Body of pancreas (tissue), 4 donors: ENCODE results near the gene PTPRN2.

ENCODE experiments used
- POLR2A ChIP-seq, 3 donors: fragments of 450-650 bp; IDR thresholded peaks; one replicate each; pipeline ENCODE4 v1.6.1; 2016; ENCODE audit warnings: antibody characterized with exemption in 3 of 3, mild to moderate bottlenecking in 2 of 3
- TF ChIP-seq, protein P1 (sequence below), 7 experiments: fragments of 450-650 bp in 4 of 7; fragments of 200-600 bp in 3 of 7; sonication (generic) in 3 of 7; IDR thresholded peaks; one replicate each; pipeline ENCODE4 v1.5.1; 2016 to 2019; ENCODE audit warnings: antibody characterized with exemption in 7 of 7

DNA sequence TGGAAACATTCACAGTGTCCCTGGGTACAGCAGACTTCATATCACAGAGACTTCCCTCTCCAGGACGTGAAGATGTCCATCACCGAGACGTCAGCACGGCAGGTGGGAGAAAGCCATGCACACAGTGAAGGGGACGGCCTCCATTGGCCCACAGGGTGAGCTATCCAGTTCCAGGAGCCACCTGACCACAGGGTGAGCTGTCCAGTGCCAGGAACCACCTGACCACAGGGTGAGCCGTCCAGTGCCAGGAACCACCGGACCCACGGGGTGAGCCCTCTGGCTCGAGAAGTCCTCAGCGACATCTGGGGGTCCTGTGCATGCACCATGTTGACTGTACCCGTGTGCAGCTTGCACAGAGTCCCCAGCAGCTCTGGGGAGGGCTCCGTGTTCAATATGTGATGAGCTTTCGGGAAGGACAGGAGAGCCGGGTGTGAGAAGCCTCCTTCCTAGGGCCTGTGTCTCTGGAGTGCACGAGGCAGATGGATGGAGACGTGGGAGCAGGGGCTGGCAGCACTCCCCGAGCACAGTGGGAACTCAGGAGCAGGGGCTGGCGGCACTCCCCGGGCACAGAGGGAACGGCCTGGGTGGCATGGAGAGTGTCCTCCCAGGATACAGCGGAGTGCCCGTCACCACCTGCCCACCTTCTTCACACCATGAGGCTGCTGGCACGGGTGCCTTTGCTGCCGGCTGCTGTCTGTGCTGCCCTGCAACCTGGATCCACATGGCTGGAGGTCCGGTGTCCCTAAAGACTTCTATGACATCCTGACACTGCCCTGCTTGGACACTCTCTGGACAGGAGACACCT, 634.6 kb downstream of the PTPRN2 start:
- TF ChIP-seq, protein P1, sequence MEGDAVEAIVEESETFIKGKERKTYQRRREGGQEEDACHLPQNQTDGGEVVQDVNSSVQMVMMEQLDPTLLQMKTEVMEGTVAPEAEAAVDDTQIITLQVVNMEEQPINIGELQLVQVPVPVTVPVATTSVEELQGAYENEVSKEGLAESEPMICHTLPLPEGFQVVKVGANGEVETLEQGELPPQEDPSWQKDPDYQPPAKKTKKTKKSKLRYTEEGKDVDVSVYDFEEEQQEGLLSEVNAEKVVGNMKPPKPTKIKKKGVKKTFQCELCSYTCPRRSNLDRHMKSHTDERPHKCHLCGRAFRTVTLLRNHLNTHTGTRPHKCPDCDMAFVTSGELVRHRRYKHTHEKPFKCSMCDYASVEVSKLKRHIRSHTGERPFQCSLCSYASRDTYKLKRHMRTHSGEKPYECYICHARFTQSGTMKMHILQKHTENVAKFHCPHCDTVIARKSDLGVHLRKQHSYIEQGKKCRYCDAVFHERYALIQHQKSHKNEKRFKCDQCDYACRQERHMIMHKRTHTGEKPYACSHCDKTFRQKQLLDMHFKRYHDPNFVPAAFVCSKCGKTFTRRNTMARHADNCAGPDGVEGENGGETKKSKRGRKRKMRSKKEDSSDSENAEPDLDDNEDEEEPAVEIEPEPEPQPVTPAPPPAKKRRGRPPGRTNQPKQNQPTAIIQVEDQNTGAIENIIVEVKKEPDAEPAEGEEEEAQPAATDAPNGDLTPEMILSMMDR (IDR thresholded peaks at IDR 0.05): no peak
- no peak for TF ChIP-seq POLR2A (IDR thresholded peaks at IDR 0.05)
